ENCODE results near the gene PAMR1.

GRCh38 chr11:35414311-35414710 lies 111.1 kb downstream of the PAMR1 start:
- TF ChIP-seq FOXM1 (IDR thresholded peaks at IDR 0.05; ENCODE audit: borderline replicate concordance, low read depth) (no peak), REST (IDR thresholded peaks at IDR 0.05; ENCODE audit: low read depth) (no peak), TAF1 (IDR thresholded peaks at IDR 0.05; ENCODE audit: low read depth) (no peak), EP300 (IDR thresholded peaks at IDR 0.05; ENCODE audit: borderline replicate concordance) (no peak), ZBTB7A (IDR thresholded peaks at IDR 0.05; ENCODE audit: low read depth) (no peak), MAX (IDR thresholded peaks at IDR 0.05) (no peak), YY1 (IDR thresholded peaks at IDR 0.05; ENCODE audit: low read depth) (no peak), EGR1 (IDR thresholded peaks at IDR 0.05) (no peak), RAD21 (IDR thresholded peaks at IDR 0.05; ENCODE audit: low read depth) (no peak), TCF12 (IDR thresholded peaks at IDR 0.05; ENCODE audit: low read depth) (no peak)
- TF ChIP-seq, protein P1, sequence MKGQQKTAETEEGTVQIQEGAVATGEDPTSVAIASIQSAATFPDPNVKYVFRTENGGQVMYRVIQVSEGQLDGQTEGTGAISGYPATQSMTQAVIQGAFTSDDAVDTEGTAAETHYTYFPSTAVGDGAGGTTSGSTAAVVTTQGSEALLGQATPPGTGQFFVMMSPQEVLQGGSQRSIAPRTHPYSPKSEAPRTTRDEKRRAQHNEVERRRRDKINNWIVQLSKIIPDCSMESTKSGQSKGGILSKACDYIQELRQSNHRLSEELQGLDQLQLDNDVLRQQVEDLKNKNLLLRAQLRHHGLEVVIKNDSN (IDR thresholded peaks at IDR 0.05), result no peak
